GM19025 (cell line): ENCODE results near the gene NQO2.
"Not testable (repeated sequence)": the region's sequence is repeated elsewhere in the genome, so short reads cannot be mapped to it uniquely, and the experiment has no call there.

Source experiments
- ATAC-seq: cut with Tn5 transposase; IDR thresholded peaks from one replicate; pipeline ENCODE4 v1.9.1; 2021; ENCODE audit warnings: mild to moderate bottlenecking, low read depth, moderate library complexity; ENCODE audit not compliant: unreplicated experiment

NQO2 gene

DNA sequence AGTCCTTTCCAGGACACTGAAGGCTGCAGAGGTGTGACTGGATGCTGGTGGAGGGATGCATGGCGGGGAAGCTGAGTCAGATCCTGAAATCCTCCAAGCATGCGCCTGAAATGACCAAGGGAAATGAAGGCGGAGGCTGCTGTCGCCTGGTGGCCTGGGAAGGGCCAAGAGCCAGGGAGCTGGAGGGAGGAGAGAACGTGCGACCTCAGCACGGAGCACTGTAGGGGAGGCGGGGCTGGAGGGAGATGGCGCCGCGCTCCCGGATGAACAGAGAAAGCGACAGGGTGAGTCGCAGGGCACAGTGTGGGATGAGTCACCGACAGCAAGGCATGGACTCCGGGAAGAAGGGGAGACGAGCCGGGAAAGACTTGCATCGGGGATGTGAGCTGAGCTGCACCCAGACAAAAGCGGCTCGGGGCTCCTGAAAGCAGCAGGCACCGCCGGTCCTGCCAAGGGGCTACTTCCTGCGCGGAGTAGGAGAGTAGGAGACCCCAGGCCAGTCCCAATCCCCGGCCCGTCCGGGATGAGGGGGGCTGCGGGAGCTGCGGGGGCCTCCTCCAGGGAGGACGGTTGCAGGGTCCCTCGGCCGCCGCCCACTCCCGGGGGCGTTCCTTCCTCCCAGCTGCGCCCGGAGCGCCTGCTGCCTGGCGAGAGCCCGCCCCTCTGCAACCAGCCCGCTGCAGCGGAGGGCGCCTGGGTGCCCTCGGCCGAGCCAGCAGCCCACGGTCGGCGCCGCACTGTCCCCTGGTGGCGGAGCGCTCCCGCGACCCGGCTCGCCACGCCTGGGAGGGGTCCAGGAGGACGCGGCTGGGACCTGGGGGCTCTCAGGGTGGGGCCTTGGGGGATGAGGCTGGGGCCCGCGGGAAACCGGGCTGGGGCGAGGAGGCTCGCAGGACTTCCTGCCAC is 11.0 kb upstream of the NQO2 start:
- peak; percentile 50 for ATAC-seq

DNA sequence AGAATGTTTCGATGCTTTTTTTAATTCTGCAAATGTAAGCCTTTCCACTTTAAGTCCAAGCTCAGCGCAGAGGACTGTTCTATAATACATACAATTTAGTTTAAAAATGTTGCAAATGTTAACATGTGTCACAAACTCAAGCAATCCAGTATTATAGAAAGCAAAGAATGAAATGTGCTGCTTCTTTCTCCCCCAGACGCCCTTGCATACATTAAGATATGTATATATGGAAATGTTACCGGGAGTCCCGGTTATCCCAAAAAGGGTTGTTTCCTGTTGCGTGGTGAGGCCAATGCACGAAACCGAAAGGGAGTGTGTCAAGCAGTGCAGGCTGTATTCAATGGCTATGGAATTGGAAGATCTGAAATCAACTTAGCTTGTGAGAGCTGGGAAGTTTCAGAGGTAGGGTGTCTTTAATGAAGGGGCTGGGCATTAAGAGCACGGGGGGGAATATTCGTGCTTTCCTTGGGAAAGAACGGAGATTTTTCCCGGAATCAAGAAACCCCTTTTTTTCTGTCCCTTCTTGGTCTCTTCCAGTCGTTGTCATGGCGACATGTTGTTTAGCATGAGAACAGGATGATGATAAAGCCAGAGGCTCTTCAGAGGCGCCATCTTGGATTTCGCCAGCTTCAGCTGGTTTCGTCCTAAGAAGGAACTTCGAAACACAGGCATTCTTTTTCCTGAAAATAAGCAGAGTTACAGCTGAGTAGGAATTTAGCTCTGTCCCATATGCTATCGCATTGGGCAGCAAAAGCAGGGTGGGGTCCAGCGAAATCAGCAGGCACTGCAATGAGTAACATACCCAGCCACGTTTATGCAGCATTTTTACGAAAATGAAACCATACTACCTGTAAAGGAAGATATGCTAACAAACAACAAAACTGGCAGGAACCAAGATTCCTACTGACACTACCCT is 10.1 kb upstream of the NQO2 start:
- ATAC-seq = peak; percentile 66

DNA sequence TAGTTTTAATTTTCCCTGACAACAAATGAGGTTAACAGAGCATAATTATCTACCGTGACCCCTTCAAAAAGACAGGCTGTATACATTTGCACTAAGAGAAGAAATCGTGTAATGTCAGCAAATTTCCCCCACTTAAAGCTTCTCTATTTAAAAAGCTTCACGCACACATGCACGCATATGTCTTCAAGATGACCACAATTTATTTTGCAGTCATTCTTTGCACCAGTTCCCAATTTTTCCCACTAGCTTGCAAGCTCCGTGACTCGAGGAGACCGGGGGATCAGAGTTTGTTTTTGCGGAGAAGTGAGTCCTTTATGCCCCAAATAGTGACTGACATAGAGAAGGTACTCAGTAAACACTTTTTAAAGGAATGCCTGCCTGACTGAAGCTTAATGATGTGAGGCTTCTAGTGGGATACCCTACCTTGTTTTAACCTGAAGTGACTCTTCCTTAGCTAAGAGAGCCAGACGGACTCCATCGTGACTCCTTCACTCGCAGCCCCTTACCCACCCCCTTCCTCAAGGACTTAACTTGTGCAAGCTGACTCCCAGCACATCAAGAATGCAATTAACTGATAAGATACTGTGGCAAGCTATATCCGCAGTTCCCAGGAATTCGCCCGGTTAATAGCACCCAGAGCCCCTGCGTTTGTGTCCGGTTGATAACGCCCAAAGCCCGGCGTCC is 9.3 kb upstream of the NQO2 start:
- no peak for ATAC-seq

DNA sequence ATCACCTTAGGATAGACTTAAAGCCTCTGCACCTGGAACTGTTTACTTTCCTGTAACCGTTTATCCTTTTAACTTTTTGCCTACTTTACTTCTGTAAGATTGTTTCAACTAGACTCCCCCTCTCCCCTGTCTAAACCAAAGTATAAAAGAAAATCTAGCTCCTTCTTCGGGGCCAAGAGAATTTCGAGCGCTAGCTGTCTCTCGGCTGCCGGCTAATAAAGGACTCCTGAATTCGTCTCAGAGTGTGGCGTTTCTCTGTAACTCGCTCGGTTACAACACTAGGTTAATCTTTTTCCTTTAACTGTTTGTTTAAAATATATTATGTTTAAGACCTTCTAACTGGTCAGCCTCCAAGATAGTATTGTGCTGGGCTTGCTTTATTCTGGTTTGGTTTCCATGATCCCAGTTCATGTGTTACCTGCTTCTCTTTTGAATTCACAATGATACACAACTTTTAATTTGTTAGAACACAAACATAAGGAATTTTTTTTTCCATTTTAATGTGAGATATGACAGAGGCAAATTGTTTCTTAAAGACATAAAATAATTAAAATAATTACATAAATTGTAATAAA is 8.7 kb upstream of the NQO2 start:
- no peak for ATAC-seq

DNA sequence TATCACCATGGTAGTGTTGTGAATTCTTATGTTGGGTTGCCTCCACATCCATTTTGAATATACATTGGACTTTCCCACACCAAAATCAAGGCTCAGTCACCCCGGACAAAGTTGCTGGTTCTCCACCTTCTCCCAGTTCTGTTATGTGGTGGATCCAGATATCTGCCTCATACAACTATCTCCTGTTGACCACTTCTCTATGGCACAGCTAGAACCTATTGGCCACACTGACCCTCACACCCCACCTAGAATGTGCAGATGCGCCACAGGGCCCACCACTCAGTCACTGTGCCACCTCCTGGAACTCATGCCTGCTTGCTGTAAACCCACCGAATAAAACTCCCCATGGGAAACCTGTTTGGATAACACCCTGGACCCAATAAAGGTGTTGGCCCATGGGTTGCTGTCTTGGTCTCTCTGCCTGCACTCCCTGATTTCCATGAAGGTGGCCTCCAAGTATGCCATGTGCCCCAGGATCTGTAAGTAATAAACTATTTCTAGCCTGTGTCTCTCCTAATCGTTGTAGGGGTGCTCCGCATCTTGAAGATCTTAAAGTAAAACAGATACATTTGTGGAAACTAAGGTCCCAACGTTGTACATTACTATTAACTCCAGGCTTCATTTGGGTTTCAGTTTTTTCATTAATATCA is 7.2 kb upstream of the NQO2 start:
- no peak for ATAC-seq

DNA sequence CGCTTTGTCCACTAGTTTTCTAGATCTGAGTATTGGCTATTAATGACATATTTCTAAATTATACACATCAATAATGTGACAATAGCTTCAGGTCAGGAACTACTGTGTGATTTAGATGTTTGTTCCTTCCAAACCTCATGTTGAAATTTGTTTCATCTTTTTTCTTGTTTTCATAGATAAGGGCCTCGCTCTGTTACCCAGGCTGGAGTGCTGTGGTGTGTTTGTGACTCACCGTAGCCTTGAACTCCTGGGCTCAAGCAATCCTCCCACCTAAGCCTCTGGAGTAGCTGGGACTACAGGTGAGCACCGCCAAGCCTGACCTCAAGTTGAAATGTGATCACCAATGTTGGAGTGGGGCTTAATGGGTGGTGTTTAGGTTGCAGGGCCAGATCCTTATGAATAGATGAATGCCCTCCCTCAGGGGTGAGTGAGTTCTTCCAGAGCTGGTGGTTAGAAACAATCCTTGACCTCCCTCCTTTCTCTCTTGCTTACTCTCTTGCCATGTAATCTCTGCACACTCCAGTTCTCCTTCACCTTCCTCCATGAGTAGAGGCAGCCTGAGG is 5.9 kb upstream of the NQO2 start:
- ATAC-seq = no peak

DNA sequence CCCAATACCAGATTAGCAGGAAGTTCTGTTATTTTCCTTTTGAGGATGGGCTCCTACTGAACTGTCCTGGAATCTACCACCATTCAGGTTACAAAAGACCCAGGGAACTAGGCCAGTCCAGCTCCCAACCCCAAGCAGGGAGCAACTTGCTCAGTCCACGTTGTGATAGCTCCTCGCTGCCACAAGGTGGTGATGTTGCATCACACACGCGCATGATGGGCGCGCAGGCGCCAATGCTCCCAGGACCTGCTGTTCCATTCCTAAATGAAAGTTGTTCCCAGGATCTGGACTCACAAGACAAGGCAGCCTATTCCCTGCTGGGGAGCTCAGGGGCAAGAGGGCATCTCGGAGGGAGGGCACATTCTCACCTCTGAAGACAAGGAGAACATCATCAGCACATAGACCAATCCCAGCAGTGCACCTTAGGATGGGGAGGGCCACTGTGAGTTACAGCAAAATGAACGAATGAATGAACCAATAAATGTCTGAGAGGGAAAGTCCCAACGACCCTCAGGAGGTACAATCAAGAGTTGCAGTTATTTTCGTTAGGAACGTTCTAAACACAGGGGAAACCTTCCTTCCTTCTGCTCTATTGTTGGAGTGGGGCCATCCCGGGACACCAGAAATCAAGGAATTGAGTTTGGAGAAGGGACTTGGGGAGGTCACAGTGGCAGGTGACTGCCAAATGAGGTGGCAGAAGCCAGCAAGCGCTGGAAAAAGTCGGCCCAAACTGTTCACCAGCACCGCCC is 1.3 kb upstream of the NQO2 start:
- not testable (repeated sequence) for ATAC-seq

DNA sequence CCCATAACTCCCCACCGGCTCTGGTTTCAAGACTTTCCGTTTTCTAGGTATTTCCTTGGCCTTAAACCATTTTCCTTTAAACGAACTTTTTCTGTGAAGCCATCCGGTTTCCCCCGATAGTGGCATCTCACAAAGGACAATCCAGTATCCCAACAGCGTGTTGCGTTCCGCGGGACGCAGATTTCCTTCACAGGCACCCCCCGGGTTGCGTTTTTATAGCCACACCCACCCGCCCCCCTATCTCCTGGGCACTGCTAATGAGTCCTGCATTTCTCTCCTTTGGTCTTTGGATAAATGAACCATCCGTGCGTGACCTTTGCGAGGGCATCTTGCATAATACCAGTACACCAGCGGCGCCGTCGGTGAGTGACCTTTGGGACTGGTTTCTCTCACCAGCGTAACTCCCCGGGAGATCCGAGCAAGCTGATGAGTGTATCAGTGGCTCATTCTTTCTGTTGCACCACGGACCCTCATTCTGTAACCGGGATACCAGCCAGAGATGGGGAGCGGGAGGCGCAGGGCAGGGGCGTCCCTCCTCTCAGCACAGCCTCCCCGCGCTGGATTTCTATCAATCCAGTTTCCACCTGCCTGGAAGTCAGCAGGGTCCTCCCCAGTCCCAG is 586 bp upstream of the NQO2 start:
- peak; percentile 19 for ATAC-seq

DNA sequence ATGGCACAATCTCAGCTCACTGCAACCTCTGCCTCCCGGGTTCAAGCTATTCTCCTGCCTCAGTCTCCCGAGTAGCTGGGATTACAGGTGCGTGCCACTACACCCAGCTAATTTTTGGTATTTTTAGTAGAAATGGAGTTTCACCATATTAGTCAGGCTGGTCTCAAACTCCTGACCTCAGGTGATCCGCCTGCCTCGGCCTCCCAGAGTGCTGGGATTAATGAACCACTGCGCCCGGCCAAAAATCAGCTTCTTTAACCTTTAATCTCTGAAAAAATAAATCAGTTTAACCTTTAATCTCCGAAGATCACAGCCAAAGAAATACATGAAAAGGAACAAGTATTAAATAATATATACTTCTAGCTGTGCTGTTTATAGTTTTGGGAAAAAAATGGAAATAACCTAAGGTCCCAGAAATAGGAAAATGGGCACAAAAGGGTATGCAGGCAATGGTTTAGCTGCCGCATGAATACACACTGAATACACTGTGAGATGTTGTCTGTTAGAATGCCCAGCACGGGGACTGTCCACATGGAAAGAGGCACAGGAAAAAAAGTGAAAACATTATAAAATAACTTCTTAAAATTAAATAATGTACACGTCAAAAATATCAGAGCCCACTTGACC is 1.6 kb downstream of the NQO2 start:
- ATAC-seq = no peak

DNA sequence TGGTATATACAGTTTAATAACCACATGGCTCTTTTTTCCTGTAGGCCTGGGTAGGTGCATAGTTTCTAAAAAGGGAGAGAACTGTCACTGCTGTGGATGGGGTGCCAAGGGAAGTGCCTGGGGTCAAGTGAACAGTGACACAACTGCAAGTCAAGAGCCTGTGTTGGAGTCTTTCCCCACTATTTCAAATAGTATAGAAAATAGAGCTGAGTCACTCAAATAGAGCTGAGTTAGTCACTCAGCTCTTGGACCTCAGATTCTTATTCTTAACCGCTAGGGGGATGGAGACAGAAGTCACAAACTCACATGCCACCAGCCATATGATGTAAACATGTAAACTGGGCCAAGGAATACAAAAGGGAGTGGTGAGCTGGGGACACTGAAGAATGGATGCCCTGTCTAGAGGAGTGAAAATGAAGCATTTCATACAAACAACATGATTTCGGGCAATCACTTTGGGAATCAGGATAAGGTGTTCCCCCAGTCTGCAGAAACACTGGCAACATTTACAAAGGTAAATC is 2.1 kb downstream of the NQO2 start:
- ATAC-seq = no peak

DNA sequence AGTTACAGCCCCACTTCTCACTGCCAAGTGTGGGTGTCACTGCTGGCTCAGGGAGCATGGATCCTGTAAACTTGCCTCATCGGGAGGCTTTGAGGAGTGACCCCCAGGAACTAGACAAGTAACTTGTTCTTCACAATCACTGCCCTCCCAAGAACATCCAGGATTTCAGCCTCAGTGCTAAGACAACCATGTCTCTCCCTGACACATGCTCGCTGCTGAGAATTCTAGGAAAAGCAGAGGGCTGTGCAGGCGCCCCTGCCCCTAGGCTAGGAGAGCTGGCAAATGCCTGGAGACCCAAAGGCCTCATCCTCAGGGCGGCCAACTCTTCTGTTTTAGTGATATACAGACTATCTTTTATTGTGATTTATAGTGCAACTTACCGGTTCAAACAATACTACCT is 3.5 kb downstream of the NQO2 start:
- ATAC-seq = not testable (repeated sequence)

DNA sequence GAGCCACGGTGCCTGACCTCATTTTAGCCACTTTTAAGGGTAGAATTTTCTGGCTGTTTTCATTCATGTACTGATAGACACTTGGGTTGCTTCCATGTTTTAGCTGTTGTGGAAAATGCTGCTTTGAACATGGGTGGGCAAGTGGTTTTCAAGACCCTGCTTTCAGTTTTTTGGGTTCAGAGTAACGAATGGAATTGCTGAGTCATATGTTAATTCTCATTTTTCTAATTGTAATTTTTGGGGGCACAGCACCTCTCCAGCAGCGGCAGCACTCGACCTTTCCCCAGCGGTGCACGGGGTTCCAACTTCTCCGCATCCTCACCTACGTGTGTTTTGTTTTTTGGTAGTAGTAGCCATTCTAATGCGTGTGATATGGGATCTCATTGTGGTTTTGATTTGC is 5.4 kb downstream of the NQO2 start:
- ATAC-seq = no peak

DNA sequence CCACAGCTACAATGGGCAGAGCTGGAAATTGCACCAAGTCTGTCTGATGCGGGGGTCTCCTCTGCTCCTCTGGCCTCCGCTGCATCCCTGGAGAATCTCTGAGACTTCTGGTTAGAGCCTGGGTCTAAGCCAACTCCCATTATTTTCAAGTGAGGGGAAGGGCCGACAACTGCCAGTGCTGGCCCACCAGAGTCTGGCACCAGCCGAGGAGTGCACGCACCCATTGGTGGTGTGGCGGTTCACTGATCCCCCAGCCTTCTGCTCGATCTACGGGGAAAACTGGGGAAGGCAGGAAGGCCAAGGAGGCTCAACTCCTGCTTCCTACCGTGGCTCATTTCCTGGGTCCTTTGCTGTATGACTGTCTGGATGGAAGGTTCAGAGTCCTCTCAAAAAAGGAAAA is 6.2 kb downstream of the NQO2 start:
- no peak for ATAC-seq

DNA sequence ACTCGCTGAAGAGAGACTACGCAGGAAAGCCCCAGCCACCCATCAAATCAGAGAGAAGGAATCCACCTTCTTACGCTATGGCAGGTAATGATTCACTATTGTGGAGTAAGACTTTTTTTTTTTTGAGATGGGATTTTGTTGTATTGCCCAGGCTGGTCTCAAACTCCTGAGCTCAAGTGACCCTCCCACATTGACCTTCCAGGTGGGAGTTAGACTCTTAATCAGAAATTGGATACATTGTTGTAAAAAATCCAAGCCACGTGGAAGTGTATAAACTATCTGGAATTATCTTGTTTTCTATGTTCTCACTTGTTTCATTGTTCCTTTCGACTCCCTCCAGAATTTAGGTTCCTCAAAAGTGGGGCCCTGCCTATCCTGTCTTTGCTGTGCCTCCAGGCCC is 6.8 kb downstream of the NQO2 start:
- ATAC-seq = no peak

DNA sequence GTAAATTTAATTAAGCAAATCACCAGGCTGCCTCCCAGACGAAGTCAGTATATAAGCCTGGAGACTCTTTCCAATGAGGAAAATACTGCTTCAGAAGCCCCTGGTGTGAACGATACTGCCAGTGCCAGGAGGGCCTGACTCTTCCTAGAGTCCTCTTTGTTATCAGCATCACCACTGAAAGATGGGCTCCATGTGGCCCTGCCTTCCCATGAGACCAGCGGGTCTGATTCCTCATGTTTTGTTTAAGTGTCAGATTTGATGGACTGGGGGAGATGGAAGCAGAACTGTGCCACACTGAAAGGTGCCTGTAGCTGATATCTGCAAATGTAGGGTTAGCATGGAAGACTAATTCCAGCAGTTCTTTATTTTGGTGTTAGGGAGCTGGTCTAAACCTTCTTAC is 7.9 kb downstream of the NQO2 start:
- ATAC-seq = no peak

DNA sequence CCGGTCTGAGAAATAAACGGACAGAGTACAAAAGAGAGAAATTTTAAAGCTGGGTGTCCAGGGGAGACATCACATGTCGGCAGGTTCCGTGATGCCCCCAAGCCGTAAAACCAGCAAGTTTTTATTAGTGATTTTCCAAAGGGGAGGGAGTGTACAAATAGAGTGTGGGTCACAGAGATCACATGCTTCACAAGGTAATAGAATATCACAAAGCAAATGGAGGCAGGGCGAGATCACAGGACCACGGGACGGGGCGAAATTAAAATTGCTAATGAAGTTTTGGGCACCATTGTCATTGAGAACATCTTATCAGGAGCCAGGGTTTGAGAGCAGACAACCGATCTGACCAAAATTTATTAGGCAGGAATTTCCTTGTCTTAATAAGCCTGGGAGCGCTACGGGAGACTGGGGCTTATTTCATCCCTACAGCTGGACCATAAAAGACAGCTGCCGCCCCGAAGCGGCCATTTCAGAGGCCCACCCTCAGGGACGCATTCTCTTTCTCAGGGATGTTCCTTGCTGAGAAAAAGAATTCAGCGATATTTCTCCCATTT is 9.1 kb downstream of the NQO2 start:
- not testable (repeated sequence) for ATAC-seq

DNA sequence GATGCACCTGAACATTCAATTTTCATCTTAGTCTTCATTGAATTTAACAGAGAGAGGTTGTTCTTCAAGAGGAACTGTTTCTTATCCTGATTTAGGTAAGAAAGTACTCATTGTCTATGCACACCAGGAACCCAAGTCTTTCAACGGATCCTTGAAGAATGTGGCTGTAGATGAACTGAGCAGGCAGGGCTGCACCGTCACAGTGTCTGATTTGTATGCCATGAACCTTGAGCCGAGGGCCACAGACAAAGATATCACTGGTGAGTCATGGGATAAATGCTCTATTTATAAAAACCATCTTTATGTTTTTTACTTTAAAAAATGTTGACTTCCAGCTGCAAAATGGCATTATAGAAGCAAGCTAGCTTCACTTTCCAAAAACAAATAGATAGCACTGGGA is 10.2 kb downstream of the NQO2 start:
- ATAC-seq = no peak

DNA sequence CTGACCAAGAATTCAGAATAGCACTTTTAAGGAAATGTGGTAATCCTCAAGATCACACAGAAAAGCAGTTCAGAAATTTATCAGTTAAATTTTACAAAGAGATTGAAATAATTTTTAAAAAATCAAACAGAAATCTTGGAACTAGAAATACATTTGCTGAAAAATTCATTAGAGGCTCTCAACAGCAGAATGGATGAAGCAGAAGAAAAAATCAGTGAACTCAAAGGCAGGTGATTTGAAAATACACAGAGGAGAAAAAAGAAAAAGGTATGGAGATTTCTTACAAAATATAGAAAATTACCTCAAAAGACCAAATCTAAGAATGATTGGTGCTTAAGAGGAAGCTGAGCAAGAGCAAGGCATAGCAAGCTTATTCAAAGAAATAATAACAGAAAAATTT is 11.5 kb downstream of the NQO2 start:
- no peak for ATAC-seq
